Hematopoietic multipotent progenitor cell treated with erythropoietin and hydrocortisone succinate and interleukin-3 and kit ligand, for 4 days (in vitro differentiated cells): Measurements from ENCODE around the gene ACP7.

Experiments
- DNase-seq: peaks from one replicate; pipeline ENCODE4 v3.0.0-alpha.2; 2015

The ACP7 gene

DNA sequence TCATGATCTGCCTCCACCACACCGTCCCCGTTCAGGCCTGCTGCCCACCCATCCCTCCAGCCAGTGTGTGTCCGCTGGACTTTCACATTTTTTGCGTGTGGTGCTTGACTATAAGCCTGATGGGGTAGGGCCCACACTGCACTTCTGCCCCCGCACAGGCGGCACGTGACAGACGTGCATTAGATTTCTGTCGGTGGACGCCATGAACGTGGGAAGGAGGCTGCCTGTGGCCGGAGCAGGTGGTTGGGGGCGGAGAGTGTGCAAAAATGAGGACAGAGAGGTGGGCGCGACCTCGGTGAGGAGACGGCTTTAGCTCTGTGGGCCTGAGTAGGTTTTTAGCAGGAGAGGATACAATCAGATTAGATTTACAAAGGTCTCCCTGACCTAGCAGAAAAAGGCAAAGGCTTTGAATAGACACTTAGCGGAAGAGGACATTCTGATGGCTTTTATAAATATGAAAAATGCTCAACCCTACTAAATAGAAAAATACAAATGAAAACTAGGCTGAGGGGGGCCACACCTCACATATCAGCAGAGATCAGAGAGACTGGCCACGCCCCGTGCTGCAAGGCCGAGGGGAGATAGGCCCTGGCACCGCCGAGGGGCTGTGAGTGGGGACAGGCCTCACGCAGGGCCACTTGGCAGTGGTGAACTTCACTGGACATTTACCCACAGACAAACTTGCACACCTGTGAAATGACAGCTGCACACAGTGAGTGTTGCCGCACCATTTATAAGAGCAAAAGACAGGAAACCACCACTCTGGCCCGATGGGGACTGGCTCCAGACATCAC lies 66.8 kb downstream of the ACP7 start:
- peak; percentile 63 for DNase-seq

DNA sequence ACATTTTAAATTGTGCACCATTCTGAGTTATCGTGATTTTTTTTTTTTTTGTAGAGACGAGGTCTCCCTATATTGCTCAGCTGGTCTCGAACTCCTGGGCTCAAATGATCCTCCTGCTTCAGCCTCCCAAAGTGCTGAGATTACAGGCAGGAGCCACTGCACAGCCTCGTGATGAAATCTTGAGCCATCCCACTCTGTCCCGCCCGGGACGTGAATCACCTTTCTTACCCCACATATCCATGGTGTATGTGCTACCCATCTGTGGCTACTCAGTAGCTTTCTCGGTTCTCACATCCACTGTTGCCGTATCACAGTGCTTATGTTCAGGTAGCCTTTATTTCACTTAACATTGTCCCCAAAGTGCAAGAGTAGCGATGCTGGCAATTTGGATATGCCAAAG lies 67.9 kb downstream of the ACP7 start:
- DNase-seq = no peak

DNA sequence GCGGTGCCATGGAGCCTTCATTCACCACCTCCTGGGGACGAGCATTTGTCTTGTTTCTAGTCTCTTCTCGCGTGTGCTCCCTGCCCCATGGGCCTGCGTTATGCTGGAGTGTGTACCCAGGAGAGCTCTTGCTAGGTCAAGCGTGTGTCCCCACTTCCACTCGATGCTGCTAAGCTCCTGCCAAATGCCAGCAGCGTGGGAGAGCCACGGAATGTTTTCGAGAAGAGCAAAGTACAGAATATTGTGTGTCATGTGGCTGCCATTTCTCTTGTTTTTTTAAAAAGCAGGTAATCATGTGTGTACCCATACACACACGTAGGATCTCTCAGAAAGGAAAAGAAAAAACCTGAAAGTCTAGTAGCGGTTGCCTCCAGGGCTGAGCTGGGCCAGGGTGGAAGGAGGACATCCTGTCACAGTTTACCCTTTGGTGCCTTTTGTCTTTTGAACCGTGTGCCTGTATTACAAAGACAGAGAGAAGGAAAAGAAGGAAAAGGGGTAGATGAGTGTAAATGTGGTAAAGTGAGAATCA lies 70.0 kb downstream of the ACP7 start:
- no peak for DNase-seq

DNA sequence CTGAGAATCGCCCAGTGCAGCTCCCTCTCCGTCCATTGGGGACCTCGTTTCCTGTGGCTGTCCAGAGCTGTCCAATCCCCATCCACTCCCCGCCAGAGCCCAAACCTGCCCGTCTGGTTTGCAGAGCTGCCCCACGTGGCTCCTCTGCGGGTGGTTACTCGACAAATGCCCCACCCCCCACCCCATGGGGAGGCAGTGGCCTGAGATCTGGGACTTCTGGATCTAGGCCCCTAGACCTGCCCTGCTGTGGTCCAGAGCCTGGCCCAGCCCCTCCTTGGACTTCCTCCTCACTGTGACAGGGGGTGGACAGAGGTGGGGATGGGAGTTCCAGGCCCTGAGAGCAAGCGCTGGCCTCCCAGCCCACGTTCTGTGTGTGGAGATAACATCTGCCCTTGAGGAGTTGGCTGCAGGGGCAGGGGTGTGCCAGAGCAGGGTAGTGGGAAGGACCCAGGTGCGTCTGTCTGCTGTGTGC lies 70.5 kb downstream of the ACP7 start:
- DNase-seq = peak; percentile 58

DNA sequence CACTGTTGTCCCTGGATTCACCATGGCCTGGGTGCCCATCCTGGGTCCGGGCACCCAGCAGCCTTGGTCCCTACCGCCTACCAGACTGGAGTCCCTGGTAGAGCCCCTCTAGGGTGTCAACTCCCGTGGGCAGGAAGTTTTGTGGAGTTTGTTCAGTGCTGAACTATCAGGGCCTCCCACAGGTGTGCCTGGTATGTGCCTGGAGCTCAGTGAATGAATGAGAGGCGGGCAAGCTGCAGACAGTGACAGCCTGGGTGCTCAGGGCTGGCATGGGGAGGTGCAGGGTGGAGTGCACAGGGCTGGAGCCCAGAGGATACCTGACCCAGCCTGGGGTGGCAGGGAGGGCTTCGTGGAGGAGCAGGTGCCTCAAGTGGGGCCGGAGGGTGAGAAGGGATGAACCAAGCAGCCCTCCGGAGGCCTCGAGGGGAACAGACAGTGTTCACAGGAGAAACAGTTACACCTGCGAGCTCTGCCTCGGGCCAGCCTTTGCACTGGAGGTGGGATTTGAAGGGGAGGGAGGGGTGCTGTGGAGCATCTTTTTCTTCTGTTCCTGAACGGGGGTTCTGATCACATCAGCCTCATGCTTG lies 71.0 kb downstream of the ACP7 start:
- DNase-seq = no peak

- no peak for DNase-seq
Measured at GRCh38 chr19:39155741-39156140, 71.6 kb downstream of the ACP7 start.

DNA sequence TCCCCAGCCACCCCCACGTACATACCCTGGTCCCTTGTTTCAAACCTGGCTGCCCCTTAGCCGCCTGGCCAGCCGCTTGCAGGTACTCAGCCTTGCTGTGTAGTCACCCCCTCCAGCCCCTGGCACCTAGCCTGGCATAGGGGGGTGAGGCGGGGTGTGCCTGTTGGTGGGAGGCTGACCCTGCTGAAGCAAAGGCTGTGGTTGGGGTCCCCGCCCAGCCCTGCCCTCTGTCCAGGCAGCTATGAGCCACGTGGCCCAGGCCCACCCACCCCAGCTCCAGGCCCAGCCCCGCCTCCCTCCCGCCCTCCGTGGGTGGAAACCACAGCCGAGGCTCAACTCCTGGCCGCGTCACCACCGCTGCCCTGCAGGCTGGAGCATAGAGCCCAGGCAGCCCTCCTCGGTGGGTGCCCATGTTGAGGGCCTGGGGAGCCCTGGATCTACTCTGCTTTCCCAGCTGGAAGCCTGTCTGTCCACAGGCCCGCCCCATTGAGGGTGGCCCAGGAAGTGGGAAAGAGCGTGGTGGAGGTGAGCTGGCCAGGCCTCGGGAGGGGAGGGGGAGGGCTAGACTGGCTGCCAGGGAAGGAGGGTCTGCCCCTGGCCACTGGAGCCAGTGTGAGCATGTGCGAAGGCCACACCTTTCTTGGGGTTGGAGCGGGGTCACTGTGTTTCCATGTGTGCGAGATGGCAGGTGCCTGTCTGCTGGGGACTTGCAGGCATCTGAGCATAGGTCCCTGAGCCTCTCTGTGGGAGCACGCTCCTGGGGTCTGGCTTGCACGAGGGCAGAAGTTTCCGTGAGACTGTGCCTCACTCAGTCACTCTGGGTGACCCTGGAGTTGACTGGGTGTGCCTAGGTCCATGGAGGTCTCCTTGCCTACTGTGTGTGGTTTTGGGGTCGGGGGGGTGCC lies 72.4 kb downstream of the ACP7 start:
- peak; percentile 54 for DNase-seq

DNA sequence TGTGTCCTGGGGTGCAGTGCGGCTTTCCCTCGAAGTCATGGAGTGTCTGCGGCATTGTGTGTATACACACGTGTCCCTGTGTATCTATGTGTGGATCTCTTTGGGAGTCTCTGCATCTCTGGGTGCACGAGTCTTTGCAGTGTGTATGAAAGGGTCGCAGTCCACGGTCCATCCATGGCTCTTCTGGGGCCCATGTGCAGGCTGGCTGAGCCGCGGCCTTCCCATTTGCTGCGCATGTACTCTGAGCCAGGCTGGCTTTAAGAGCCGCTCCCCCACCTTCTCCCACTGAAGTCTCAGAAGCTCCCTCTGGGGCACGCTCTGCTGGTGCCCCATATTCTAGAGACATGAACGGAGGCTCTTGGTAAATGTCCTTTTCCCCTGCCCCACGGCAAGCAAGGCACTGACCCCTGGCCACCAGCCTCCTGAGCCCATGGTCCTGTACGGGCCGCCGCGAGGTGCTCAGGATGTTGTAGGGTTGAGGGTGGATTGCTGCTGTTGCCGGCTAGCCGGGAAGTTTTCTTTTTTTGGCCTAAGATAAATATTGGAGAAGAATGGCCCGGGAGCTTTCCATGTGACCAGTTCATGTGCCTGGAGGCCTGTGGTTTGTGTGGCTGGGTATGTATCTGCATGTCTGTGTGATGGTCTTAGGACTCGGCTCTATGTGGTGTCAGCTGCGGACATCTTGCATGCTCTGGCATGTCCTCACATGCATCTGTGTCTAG lies 73.3 kb downstream of the ACP7 start:
- DNase-seq = peak; percentile 35

DNA sequence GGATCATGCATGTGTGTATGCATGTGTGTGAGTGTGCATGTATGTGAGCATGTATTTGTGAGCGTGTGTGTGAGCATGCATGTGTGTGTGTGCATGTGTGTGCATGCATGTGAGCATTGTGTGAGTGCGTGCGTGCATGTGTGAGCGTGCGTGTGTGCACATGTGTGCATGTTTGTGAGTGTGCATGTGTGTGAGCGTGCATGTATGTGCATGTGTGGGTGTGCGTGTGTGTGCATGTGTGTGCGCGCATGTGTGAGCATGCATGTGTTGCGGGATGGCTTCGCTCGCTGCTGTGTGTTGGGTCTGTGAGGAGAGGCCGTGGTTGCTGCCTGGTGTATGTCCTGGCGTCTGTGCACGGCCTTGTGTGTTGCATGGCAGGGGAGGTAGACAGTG lies 73.8 kb downstream of the ACP7 start:
- no peak for DNase-seq

DNA sequence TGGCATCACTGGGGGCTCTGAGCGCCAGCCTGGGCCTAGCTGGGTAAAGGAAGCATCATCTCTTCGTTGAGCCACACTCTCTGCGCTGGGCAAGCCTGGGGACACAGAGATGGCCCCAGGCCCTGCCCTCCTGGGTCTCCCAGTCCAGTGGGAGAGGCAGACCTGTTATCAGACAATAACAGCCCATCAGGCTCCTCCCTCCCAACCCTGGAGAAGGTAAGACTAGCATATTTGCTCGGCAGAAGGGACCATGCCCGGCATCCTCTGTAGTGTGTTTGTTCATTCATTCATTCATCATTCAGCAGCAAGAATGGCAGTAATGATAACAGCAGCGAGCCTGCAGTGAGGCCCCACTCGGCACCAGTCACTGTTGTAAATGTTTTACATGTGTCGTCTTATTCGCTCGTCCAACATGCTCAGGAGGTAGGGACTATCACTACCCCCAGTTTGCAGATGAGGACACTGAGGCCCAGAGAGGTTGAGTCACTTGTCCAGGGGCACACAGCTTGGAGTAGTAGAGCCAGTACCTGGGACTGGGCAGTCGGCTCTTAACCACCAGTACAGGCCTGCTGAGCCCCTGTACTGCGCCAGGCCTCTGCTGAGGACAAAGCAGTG lies 74.6 kb downstream of the ACP7 start:
- DNase-seq = peak; percentile 48

- DNase-seq = peak; percentile 20
Measured at GRCh38 chr19:39160523-39160861, 76.3 kb downstream of the ACP7 start.
